ES-I3 (cell line): ENCODE results near the gene ITGA2.

Experiments used
- H3K36me3 ChIP-seq: 2 replicates; pipeline ENCODE4 v1.6.1; 2013; ENCODE audit warnings: mild to moderate bottlenecking, low read length, control low read depth, moderate library complexity; ENCODE audit not compliant: insufficient read depth
- H3K4me1 ChIP-seq: 2 replicates; pipeline ENCODE4 v1.6.1; 2013; ENCODE audit warnings: mild to moderate bottlenecking, control low read depth, low read length; ENCODE audit not compliant: insufficient read depth
- H3K9ac ChIP-seq: 2 replicates; pipeline ENCODE4 v1.6.1; 2013; ENCODE audit warnings: low read depth, mild to moderate bottlenecking, low read length, moderate library complexity
- H3K9me3 ChIP-seq: 2 replicates; pipeline ENCODE4 v1.6.1; 2013; ENCODE audit warnings: mild to moderate bottlenecking, low read length, moderate library complexity; ENCODE audit not compliant: control insufficient read depth, insufficient read depth

ITGA2 gene

GRCh38 chr5:53069626-53070025 is 80.5 kb downstream of the ITGA2 start:
- Histone ChIP-seq H3K36me3 (no peaks in the 10 kb centered on the region), H3K4me1 (no peaks in the 10 kb centered on the region), H3K9ac (no peak overlapping the region), H3K9me3 (no peaks in the 10 kb centered on the region)

- Histone ChIP-seq H3K9ac (no peak overlapping the region), H3K36me3 (peaks cover 4% of the 10 kb centered on the region), H3K4me1 (no peaks in the 10 kb centered on the region)
These were observed 82.1 kb downstream of the ITGA2 start for GRCh38 chr5:53071298-53071697.

GRCh38 chr5:53071738-53072137 is 82.6 kb downstream of the ITGA2 start:
- peaks cover 4% of the 10 kb centered on the region for H3K36me3 ChIP-seq
- H3K4me1 ChIP-seq = no peaks in the 10 kb centered on the region
- H3K9ac ChIP-seq = no peak overlapping the region

More at GRCh38 chr5:53071298-53071697, 82.1 kb downstream of the ITGA2 start:
- no peaks in the 10 kb centered on the region for H3K9me3 ChIP-seq

GRCh38 chr5:53073348-53073747 is 84.2 kb downstream of the ITGA2 start:
- Histone ChIP-seq H3K36me3 (peaks cover 4% of the 10 kb centered on the region), H3K9me3 (no peaks in the 10 kb centered on the region), H3K9ac (no peak overlapping the region), H3K4me1 (no peaks in the 10 kb centered on the region)

More at GRCh38 chr5:53071738-53072137, 82.6 kb downstream of the ITGA2 start:
- H3K9me3 ChIP-seq = no peaks in the 10 kb centered on the region

GRCh38 chr5:53076014-53076583 is 86.9 kb downstream of the ITGA2 start:
- no peak overlapping the region for H3K9ac ChIP-seq
- no peaks in the 10 kb centered on the region for H3K9me3 ChIP-seq
- H3K4me1 ChIP-seq = no peaks in the 10 kb centered on the region
- peaks cover 4% of the 10 kb centered on the region for H3K36me3 ChIP-seq

GRCh38 chr5:53080271-53080670 is 91.1 kb downstream of the ITGA2 start:
- no peaks in the 10 kb centered on the region for H3K4me1 ChIP-seq
- no peaks in the 10 kb centered on the region for H3K9me3 ChIP-seq
- H3K36me3 ChIP-seq = peaks cover 4% of the 10 kb centered on the region
- no peak overlapping the region for H3K9ac ChIP-seq

- H3K36me3 ChIP-seq = no peaks in the 10 kb centered on the region
- H3K4me1 ChIP-seq = no peaks in the 10 kb centered on the region
- H3K9me3 ChIP-seq = no peaks in the 10 kb centered on the region
- no peak overlapping the region for H3K9ac ChIP-seq
These were observed 94.8 kb downstream of the ITGA2 start for GRCh38 chr5:53083927-53084326.

- Histone ChIP-seq H3K9ac (no peak overlapping the region), H3K4me1 (no peaks in the 10 kb centered on the region), H3K9me3 (no peaks in the 10 kb centered on the region), H3K36me3 (no peaks in the 10 kb centered on the region)
These were observed 95.5 kb downstream of the ITGA2 start for GRCh38 chr5:53084546-53085255.

- Histone ChIP-seq H3K4me1 (no peaks in the 10 kb centered on the region), H3K36me3 (no peaks in the 10 kb centered on the region)
These were observed 98.0 kb downstream of the ITGA2 start for GRCh38 chr5:53087171-53087570.

GRCh38 chr5:53087621-53088121 is 98.5 kb downstream of the ITGA2 start:
- Histone ChIP-seq H3K9me3 (no peaks in the 10 kb centered on the region), H3K4me1 (no peaks in the 10 kb centered on the region), H3K36me3 (no peaks in the 10 kb centered on the region), H3K9ac (no peak overlapping the region)

More at GRCh38 chr5:53087171-53087570, 98.0 kb downstream of the ITGA2 start:
- Histone ChIP-seq H3K9ac (no peak overlapping the region), H3K9me3 (no peaks in the 10 kb centered on the region)

GRCh38 chr5:53089481-53089991 is 100.4 kb downstream of the ITGA2 start:
- Histone ChIP-seq H3K9me3 (no peaks in the 10 kb centered on the region), H3K9ac (no peak overlapping the region), H3K4me1 (no peaks in the 10 kb centered on the region), H3K36me3 (no peaks in the 10 kb centered on the region)

GRCh38 chr5:53090229-53090628 is 101.1 kb downstream of the ITGA2 start:
- Histone ChIP-seq H3K4me1 (no peaks in the 10 kb centered on the region), H3K9me3 (no peaks in the 10 kb centered on the region), H3K9ac (no peak overlapping the region), H3K36me3 (no peaks in the 10 kb centered on the region)

- Histone ChIP-seq H3K4me1 (no peaks in the 10 kb centered on the region), H3K9me3 (no peaks in the 10 kb centered on the region), H3K9ac (no peak overlapping the region), H3K36me3 (no peaks in the 10 kb centered on the region)
These were observed 102.1 kb downstream of the ITGA2 start for GRCh38 chr5:53091289-53091688.

GRCh38 chr5:53092242-53092641 is 103.1 kb downstream of the ITGA2 start:
- H3K9ac ChIP-seq = no peak overlapping the region

GRCh38 chr5:53095217-53095616 is 106.1 kb downstream of the ITGA2 start:
- H3K4me1 ChIP-seq = no peaks in the 10 kb centered on the region
- peaks cover 3% of the 10 kb centered on the region; the same call in 1 of the 2 replicates for H3K36me3 ChIP-seq
- no peaks in the 10 kb centered on the region for H3K9me3 ChIP-seq
- no peak overlapping the region for H3K9ac ChIP-seq

More at GRCh38 chr5:53092242-53092641, 103.1 kb downstream of the ITGA2 start:
- Histone ChIP-seq H3K9me3 (no peaks in the 10 kb centered on the region), H3K36me3 (no peaks in the 10 kb centered on the region), H3K4me1 (no peaks in the 10 kb centered on the region)
